Measurements from ENCODE around the gene USP22.

USP22 gene

GRCh38 chr17:20994779-20995149 lies 48.0 kb downstream of the USP22 start:
- no peaks in the 10 kb centered on the region for H3K27me3 ChIP-seq (ENCODE audit: insufficient read depth, poor library complexity, severe bottlenecking)
- no peak for DNase-seq (ENCODE audit: low read depth in 1 of 2, low spot score in 1 of 2)
- TF ChIP-seq GABPA (IDR thresholded peaks at IDR 0.05; ENCODE audit: low read depth) = no peak
- no peak for TF ChIP-seq POLR2AphosphoS5 (IDR thresholded peaks at IDR 0.05; ENCODE audit: low read depth)
- TF ChIP-seq SPI1 (IDR thresholded peaks at IDR 0.05; ENCODE audit: borderline replicate concordance, low read depth) = no peak
- TF ChIP-seq, protein P1, sequence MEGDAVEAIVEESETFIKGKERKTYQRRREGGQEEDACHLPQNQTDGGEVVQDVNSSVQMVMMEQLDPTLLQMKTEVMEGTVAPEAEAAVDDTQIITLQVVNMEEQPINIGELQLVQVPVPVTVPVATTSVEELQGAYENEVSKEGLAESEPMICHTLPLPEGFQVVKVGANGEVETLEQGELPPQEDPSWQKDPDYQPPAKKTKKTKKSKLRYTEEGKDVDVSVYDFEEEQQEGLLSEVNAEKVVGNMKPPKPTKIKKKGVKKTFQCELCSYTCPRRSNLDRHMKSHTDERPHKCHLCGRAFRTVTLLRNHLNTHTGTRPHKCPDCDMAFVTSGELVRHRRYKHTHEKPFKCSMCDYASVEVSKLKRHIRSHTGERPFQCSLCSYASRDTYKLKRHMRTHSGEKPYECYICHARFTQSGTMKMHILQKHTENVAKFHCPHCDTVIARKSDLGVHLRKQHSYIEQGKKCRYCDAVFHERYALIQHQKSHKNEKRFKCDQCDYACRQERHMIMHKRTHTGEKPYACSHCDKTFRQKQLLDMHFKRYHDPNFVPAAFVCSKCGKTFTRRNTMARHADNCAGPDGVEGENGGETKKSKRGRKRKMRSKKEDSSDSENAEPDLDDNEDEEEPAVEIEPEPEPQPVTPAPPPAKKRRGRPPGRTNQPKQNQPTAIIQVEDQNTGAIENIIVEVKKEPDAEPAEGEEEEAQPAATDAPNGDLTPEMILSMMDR (IDR thresholded peaks at IDR 0.05; ENCODE audit: insufficient read depth, low read length) = no peak
- TF ChIP-seq, protein P2, sequence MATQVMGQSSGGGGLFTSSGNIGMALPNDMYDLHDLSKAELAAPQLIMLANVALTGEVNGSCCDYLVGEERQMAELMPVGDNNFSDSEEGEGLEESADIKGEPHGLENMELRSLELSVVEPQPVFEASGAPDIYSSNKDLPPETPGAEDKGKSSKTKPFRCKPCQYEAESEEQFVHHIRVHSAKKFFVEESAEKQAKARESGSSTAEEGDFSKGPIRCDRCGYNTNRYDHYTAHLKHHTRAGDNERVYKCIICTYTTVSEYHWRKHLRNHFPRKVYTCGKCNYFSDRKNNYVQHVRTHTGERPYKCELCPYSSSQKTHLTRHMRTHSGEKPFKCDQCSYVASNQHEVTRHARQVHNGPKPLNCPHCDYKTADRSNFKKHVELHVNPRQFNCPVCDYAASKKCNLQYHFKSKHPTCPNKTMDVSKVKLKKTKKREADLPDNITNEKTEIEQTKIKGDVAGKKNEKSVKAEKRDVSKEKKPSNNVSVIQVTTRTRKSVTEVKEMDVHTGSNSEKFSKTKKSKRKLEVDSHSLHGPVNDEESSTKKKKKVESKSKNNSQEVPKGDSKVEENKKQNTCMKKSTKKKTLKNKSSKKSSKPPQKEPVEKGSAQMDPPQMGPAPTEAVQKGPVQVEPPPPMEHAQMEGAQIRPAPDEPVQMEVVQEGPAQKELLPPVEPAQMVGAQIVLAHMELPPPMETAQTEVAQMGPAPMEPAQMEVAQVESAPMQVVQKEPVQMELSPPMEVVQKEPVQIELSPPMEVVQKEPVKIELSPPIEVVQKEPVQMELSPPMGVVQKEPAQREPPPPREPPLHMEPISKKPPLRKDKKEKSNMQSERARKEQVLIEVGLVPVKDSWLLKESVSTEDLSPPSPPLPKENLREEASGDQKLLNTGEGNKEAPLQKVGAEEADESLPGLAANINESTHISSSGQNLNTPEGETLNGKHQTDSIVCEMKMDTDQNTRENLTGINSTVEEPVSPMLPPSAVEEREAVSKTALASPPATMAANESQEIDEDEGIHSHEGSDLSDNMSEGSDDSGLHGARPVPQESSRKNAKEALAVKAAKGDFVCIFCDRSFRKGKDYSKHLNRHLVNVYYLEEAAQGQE (IDR thresholded peaks at IDR 0.05; ENCODE audit: insufficient replicate concordance, low read depth) = no peak
- H3K27ac ChIP-seq (replicated peaks) = no peak overlapping the region
- no peak overlapping the region for H3K4me3 ChIP-seq (replicated peaks; ENCODE audit: insufficient read depth, low read length)

DNA sequence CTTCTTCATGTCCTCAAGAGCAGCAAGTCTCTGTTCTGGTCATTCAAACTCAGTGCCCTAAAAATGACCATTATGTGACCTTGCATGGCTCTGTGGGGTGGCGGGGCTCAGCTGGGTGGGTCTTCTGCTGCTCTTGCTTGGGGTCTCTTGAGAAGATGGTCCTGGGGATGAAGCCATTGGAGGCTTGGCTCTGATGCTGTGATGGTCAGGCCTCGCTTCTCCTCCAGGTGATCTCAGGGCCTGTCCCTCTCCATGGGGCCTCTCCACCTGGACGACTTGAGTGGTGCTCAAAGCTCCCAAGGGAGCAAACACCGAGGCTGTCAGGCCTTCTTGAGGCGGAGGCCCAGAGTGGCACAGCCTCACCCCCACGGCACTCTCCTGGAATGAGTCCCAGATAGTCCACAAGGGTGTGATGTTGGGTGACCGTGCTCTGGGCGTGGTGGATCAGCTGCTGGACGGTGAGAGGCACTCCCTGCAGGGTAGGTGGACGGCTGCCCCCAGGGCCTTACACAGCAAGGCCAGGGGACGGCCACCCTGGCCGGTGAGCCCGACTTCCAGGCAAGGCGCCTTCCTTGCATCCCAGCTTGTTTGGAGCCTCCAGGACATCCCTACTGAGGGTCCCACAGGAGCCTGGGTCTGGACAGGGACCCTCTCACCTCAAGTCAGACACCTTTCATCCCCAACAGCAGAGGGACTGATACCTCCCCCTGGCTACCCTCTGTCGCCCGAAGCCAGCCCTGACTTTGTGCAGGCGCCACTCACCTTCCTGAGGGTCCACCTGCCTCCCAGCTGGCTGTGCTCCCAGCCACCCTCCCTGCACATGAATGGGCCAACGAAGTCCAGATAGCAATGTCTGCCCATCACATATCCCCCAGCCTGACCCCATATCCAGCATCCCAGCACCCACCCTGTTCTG lies 48.7 kb downstream of the USP22 start:
- H3K4me3 ChIP-seq (replicated peaks; ENCODE audit: insufficient read depth, low read length) = no peak overlapping the region
- DNase-seq (ENCODE audit: low read depth in 1 of 2, low spot score in 1 of 2) = no peak
- no peaks in the 10 kb centered on the region for H3K27me3 ChIP-seq (ENCODE audit: insufficient read depth, poor library complexity, severe bottlenecking)
- TF ChIP-seq SPI1 (IDR thresholded peaks at IDR 0.05; ENCODE audit: borderline replicate concordance, low read depth) = no peak
- TF ChIP-seq, protein P1 (IDR thresholded peaks at IDR 0.05; ENCODE audit: insufficient read depth, low read length) = no peak
- H3K27ac ChIP-seq (replicated peaks) = no peak overlapping the region

DNA sequence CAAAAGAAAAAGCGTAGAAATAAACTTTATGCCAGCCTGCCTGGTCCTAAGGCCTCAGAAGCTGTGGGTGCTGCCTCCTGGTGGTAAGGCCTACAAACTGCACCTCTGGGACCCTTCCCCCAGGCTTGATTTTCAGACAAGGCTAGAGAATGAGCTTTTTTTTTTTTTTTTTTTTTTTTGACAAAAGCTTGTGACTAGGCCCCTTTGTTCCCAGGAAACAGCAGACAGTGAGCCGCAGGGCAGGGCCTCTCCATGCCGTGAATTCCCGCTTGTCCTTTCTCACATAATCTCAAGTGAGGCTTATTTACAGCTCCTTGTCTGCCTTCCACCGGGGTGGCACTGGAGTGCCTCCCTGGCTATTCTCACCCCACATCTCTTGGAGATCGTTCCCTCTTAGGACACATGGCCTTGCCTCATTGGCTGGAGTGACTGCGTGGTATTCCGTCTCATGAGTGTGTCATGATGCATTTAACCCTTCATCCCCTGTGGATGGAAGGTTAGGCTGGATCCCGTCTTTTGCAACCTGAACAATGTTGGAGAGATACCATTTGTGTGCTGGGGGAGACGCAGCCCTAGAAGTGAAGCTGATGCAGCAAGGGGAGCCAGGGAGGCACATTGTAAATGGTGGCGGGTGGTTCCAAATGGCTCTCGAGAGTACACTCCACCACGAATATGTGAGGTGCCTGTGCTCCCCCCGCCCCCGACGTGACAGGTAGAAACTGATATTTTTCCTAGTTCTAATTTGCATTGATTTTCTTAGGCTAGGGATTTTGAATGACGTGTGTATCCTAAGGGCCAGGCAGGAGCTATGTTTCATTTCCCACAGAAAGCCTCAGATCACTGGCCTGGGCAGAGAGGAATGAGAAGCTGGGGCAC lies 49.6 kb downstream of the USP22 start:
- TF ChIP-seq, protein P2 (IDR thresholded peaks at IDR 0.05; ENCODE audit: insufficient replicate concordance, low read depth) = no peak
- TF ChIP-seq POLR2AphosphoS5 (IDR thresholded peaks at IDR 0.05; ENCODE audit: low read depth) (no peak), GABPA (IDR thresholded peaks at IDR 0.05; ENCODE audit: low read depth) (no peak), SPI1 (IDR thresholded peaks at IDR 0.05; ENCODE audit: borderline replicate concordance, low read depth) (no peak)
- TF ChIP-seq, protein P1 (IDR thresholded peaks at IDR 0.05; ENCODE audit: insufficient read depth, low read length) = peak; percentile 83
- peak; percentile 17 to 54 for DNase-seq (ENCODE audit: low read depth in 1 of 2, low spot score in 1 of 2)
- H3K4me3 ChIP-seq (replicated peaks; ENCODE audit: insufficient read depth, low read length) = no peak overlapping the region
- H3K27me3 ChIP-seq (ENCODE audit: insufficient read depth, poor library complexity, severe bottlenecking) = no peaks in the 10 kb centered on the region
- H3K27ac ChIP-seq (replicated peaks) = no peak overlapping the region
